Neural cell (in vitro differentiated cells): ENCODE results near the gene RABGAP1L. TPM values are rescaled to one million over a fixed set of nuclear protein-coding genes. Genes with fewer than 3 reads are reported as not detected.

ENCODE experiments used
- H2AFZ ChIP-seq: fragments of 200-600, 300-800 bp; sonication (generic), shearing (Covaris generic); 2 replicates; pipeline ENCODE4 v1.6.0; 2014; ENCODE audit warnings: low read depth, mild to moderate bottlenecking, antibody characterized with exemption, low read length, moderate library complexity
- H3F3A ChIP-seq: fragments of 200-600 bp; shearing (Covaris generic); 2 replicates; pipeline ENCODE4 v1.6.1; 2016; ENCODE audit warnings: mild to moderate bottlenecking, moderate library complexity, mixed read lengths, antibody characterized with exemption, low read length; ENCODE audit not compliant: insufficient read depth, poor library complexity, severe bottlenecking
- H3K27ac ChIP-seq: fragments of 200-600, 300-800 bp; sonication (generic), shearing (Covaris generic); 2 replicates; pipeline ENCODE4 v1.5.1; 2014; ENCODE audit warnings: mild to moderate bottlenecking, low read length, moderate library complexity
- H3K27me3 ChIP-seq: fragments of 300-800, 200-600 bp; sonication (generic), shearing (Covaris generic); 2 replicates; pipeline ENCODE4 v1.6.0; 2014; ENCODE audit warnings: mild to moderate bottlenecking, low read depth, low read length, moderate library complexity; ENCODE audit not compliant: insufficient read depth
- H3K36me3 ChIP-seq: fragments of 300-800, 200-600 bp; sonication (generic), shearing (Covaris generic); 2 replicates; pipeline ENCODE4 v1.5.1; 2014; ENCODE audit warnings: mild to moderate bottlenecking, antibody characterized with exemption, low read length, moderate library complexity; ENCODE audit not compliant: insufficient read depth
- H3K4me2 ChIP-seq: fragments of 300-800, 200-600 bp; sonication (generic), shearing (Covaris generic); 2 replicates; pipeline ENCODE4 v1.6.0; 2014; ENCODE audit warnings: mild to moderate bottlenecking, low read length
- H3K4me3 ChIP-seq: fragments of 300-800, 200-600 bp; sonication (generic), shearing (Covaris generic); 2 replicates; pipeline ENCODE4 v1.5.1; 2014; ENCODE audit warnings: mild to moderate bottlenecking, low read length, moderate library complexity
- H3K79me2 ChIP-seq: fragments of 200-600 bp; shearing (Covaris generic); replicated peaks from 2 replicates; pipeline ENCODE4 v1.6.0; 2014; ENCODE audit warnings: mild to moderate bottlenecking, low read length, moderate library complexity; ENCODE audit not compliant: insufficient read depth
- H3K9ac ChIP-seq: fragments of 300-800, 200-600 bp; sonication (generic), shearing (Covaris generic); 2 replicates; pipeline ENCODE4 v1.6.1; 2016; ENCODE audit warnings: mild to moderate bottlenecking, low read length, mixed read lengths
- H3K9me2 ChIP-seq: fragments of 200-600 bp; shearing (Covaris generic); 2 replicates; pipeline ENCODE4 v1.6.1; 2016; ENCODE audit warnings: mild to moderate bottlenecking, low read length, mixed read lengths; ENCODE audit not compliant: insufficient read depth
- H3K9me3 ChIP-seq: fragments of 200-600, 300-800 bp; sonication (generic), shearing (Covaris generic); 2 replicates; pipeline ENCODE4 v1.6.1; 2016; ENCODE audit warnings: mild to moderate bottlenecking, mixed run types, low read length, moderate library complexity, mixed read lengths
- H4K20me1 ChIP-seq: fragments of 200-600 bp; shearing (Covaris generic); 2 replicates; pipeline ENCODE4 v1.6.1; 2016; ENCODE audit warnings: mild to moderate bottlenecking, mixed run types; ENCODE audit not compliant: insufficient read depth
- CTCF ChIP-seq: fragments of 450-650 bp; IDR thresholded peaks from 2 replicates; pipeline ENCODE4 v1.5.1; 2014; ENCODE audit warnings: antibody characterized with exemption, mild to moderate bottlenecking, moderate library complexity; ENCODE audit not compliant: poor library complexity, severe bottlenecking
- EP300 ChIP-seq: fragments of 450-650 bp; conservative IDR thresholded peaks from 2 replicates; pipeline ENCODE4 v1.6.1; 2014; ENCODE audit warnings: antibody characterized with exemption, mild to moderate bottlenecking, moderate library complexity; ENCODE audit not compliant: poor library complexity, severe bottlenecking
- EZH2 ChIP-seq: fragments of 200-600, 300-800 bp; shearing (Covaris generic), sonication (generic); IDR thresholded peaks from 2 replicates; pipeline ENCODE4 v1.6.1; 2014; ENCODE audit warnings: antibody characterized with exemption, low read length, borderline replicate concordance, mild to moderate bottlenecking; ENCODE audit not compliant: insufficient read depth, poor library complexity, severe bottlenecking
- MXI1 ChIP-seq: fragments of 450-650 bp; conservative IDR thresholded peaks from 2 replicates; pipeline ENCODE4 v1.6.1; 2014; ENCODE audit warnings: antibody characterized with exemption, mild to moderate bottlenecking; ENCODE audit not compliant: poor library complexity, severe bottlenecking
- POLR2AphosphoS5 ChIP-seq: IDR thresholded peaks from 2 replicates; pipeline ENCODE4 v1.6.1; 2012
- RAD21 ChIP-seq: fragments of 450-650 bp; conservative IDR thresholded peaks from 2 replicates; pipeline ENCODE4 v1.6.1; 2014; ENCODE audit warnings: antibody characterized with exemption, mild to moderate bottlenecking, moderate library complexity
- REST ChIP-seq: IDR thresholded peaks from 2 replicates; pipeline ENCODE4 v1.6.1; 2012; ENCODE audit warnings: borderline replicate concordance
- SMC3 ChIP-seq: fragments of 450-650 bp; conservative IDR thresholded peaks from 2 replicates; pipeline ENCODE4 v1.6.1; 2014; ENCODE audit warnings: antibody characterized with exemption, mild to moderate bottlenecking, moderate library complexity; ENCODE audit not compliant: poor library complexity
- TAF1 ChIP-seq: IDR thresholded peaks from 2 replicates; pipeline ENCODE4 v1.6.1; 2012; ENCODE audit warnings: low read depth
- polyA plus RNA-seq: library from polyadenylated mRNA; depleted of rRNA; stranded (reverse); fragments of >200 nt; gene quantifications from 2 replicates; pipeline ENCODE4 v1.2.3, GENCODE V29; 2014

The RABGAP1L gene
- polyA plus RNA-seq, 1 donor from 2014 or later: 32.2 TPM

GRCh38 chr1:174963529-174964125 lies 804.3 kb downstream of the RABGAP1L start:
- H3K9ac ChIP-seq: no peak overlapping the region
- no peak for TF ChIP-seq EP300
- no peak for TF ChIP-seq CTCF
- no peak for TF ChIP-seq SMC3
- no peak for TF ChIP-seq RAD21
- TF ChIP-seq MXI1: no peak
- no peak for TF ChIP-seq TAF1
- TF ChIP-seq POLR2AphosphoS5: no peak
- TF ChIP-seq EZH2: no peak
- no peak for TF ChIP-seq REST
- H3K9me2 ChIP-seq: no peaks in the 10 kb centered on the region
- H3K4me2 ChIP-seq: no peak overlapping the region
- H4K20me1 ChIP-seq: no peaks in the 10 kb centered on the region
- H3K27ac ChIP-seq: no peak overlapping the region
- no peak overlapping the region for H3K4me3 ChIP-seq
- H3K9me3 ChIP-seq: no peaks in the 10 kb centered on the region
- H3F3A ChIP-seq: no peaks in the 10 kb centered on the region
- H2AFZ ChIP-seq: no peak overlapping the region
- H3K36me3 ChIP-seq: no peaks in the 10 kb centered on the region
- no peaks in the 10 kb centered on the region for H3K79me2 ChIP-seq
- H3K27me3 ChIP-seq: no peaks in the 10 kb centered on the region

- Histone ChIP-seq H3K4me2 (no peak overlapping the region), H3K27ac (no peak overlapping the region), H3K9ac (no peak overlapping the region), H3F3A (no peaks in the 10 kb centered on the region), H3K27me3 (no peaks in the 10 kb centered on the region), H3K9me2 (no peaks in the 10 kb centered on the region), H3K79me2 (no peaks in the 10 kb centered on the region), H3K4me3 (no peak overlapping the region), H4K20me1 (no peaks in the 10 kb centered on the region), H3K9me3 (no peaks in the 10 kb centered on the region), H2AFZ (no peak overlapping the region), H3K36me3 (no peaks in the 10 kb centered on the region)
- TF ChIP-seq POLR2AphosphoS5: no peak
- TF ChIP-seq RAD21: no peak
- TF ChIP-seq EZH2: no peak
- TF ChIP-seq EP300: no peak
- TF ChIP-seq CTCF: no peak
- no peak for TF ChIP-seq MXI1
- TF ChIP-seq SMC3: no peak
- no peak for TF ChIP-seq REST
- no peak for TF ChIP-seq TAF1
Observed at GRCh38 chr1:174964261-174964971, 805.1 kb downstream of the RABGAP1L start.
